Suppressor macrophage treated with lipopolysaccharide for 4 hours (primary cell): Measurements from ENCODE around the gene ADM2.

Experiments
- DNase-seq: peaks from one replicate; pipeline ENCODE4 v3.0.0-alpha.2; 2020

ADM2 gene

DNA sequence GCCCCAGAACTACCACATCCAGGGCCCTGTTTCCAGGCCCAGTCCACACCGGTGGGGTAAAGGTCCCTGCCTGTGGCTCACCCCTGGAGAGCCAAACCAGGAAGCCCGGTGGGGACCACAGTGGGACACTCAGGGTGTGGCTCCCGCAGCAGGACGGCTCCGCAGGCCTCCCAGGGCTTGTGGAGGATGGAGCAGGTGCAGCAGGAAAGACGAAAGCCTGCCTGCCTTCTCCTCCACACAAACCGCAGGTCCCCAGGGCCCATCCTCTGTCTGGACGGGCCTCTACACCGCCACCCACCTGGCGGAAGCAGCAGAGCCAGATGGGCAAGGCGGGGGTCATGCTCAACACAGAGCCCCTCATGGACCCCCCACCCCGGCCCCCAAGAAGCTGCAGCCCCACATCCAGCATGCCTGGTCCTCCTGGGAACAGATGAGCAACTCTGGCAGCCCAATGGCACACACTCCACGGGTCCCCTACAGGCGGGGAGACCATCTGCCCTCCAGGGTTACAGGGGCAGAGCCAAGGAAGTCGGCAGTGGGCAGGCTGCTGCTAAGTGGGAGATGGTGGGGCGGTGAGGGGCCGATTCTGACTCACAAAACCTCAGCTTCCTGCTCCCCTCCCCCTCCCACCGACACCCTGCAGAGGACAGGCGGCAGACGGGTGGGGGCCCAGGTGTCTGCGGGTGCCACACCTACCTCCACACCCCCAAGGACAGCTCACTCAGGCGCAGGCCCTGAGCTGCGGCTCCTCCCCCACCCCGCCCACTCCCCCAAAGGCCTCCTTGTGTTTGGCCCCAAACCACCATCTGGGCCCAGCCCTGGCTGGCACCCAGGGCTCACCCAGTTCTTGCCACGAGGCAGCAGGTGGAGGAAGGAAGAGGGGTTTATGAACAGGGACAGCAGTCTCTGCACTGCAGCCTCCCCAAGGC lies 11.7 kb upstream of the ADM2 start:
- no peak for DNase-seq

DNA sequence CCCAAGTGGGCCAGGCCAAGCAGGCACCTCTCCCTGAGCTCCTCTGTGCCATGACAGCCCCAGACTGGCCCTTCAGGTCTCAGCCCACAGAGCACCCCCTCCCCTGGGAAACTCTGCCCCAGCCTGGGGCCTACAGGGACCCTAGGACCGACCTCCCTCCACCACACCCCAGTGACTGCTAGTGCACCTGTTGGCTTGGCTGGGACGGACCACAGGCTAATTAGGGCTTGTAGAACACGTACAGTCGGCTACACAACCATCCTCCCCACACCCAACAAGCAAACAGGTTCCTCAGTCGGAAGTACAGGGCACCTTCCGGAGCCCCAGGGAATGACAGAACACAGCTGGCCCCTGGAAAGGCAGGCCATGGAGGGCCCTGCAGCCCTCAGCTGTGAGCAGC lies 10.9 kb upstream of the ADM2 start:
- DNase-seq: no peak

DNA sequence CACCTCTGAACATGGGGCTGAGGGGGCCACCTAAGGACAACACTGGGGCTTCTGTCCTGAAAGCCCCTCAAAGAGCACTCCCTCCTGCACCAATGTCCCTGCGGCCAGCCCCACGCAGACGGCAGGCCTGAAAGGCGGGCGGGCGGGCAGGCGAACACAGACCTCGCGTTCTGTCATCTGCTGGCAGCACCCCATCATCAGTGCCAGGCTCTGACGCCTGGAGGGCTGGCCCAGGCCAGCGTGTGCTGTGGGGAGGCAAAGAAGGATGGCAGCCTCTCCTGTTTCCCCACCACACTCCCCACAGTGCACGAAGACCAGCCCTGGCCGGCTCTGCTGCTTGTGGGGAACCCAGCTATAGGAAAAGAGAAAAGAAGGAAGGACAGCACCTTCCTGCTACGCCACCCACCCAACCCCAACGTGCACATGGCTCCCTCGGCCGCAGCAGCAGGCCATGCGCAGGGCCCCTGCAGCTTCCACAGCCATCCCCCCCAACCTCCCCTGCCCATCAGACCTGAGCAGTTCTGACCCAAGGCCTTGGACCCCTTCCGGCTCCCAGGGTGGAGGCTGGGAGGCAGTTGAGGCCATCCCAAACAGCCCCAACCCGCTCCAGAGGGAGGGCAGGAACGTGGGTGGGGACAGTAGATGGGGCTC lies 10.0 kb upstream of the ADM2 start:
- DNase-seq: no peak

DNA sequence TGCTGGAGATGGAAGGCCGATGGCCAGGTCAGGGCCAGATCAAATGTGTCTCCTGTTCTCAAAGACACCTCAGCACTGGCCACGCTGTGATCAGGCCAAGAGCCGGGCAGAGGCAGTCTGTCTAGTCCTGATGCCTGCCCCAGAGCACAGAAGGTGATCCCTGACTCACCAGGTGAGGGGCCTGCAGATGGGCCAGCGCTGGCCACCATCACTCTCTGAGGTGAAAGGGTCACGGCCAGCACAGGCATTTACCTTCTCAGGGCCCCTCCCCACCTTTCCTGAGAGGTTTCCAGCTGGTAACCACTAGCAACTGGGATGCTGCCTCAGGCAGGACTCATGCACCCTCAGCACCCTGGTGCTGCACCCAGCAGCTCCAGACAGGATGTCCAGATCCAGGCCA lies 9.4 kb upstream of the ADM2 start:
- DNase-seq: no peak

DNA sequence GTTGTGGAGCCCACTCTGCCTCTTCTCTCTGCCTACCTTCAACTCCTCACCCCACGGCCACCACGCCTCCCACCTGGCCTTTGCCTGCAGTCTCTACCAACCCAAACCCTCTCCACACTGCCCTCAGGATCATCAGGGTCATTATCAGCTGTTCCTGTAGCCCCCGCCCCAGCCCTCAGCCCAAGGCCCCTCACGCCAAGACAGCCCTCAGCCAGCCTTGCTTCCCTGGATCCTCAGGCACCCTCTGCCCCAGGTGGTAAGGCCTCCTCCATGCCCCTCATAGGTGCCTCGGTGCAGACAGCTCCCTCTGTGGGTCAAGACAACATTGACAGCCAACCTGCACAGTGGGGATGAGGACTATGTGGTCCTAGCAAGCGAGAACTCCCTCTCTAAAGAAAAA lies 8.3 kb upstream of the ADM2 start:
- no peak for DNase-seq

DNA sequence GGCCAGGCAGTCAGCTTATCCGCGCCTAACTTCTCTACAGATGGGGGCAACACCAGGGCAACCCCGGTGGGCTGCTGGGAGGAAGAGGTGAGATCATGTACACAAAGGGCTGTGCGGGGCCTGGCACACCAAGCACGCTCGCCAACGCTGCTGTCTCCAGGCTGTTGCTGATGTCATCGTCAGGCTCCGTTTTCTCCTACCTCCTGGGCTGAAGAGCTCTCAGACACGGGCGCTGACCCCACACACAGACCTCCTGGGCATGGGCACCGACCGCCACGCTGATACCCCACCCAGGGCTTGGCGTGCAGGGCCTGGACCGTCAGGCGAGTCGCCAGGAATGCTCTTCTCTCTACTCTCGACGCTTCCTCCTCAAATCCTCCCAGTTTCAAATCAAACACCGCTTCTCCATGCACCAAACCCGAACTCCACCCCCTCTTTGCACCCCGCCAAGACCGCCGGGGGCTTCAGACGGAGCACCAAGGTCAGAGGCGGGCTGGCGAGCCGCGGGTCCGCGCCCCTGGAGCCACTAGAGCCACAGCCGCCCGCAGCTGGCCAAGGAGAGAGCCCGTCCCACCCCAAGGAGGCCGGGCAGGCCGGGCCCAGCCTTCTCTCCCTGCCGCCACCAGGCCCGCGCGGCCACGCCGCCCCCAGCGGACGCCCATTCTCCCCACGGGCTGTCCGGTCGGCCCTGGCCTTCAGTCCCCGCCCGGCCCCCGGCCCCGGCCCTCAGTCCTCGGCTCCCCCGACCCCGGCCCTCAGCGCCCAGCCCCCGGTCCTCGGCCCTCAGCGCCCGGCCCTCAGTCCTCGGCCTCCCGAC lies 7.3 kb upstream of the ADM2 start:
- peak; percentile 59 for DNase-seq

DNA sequence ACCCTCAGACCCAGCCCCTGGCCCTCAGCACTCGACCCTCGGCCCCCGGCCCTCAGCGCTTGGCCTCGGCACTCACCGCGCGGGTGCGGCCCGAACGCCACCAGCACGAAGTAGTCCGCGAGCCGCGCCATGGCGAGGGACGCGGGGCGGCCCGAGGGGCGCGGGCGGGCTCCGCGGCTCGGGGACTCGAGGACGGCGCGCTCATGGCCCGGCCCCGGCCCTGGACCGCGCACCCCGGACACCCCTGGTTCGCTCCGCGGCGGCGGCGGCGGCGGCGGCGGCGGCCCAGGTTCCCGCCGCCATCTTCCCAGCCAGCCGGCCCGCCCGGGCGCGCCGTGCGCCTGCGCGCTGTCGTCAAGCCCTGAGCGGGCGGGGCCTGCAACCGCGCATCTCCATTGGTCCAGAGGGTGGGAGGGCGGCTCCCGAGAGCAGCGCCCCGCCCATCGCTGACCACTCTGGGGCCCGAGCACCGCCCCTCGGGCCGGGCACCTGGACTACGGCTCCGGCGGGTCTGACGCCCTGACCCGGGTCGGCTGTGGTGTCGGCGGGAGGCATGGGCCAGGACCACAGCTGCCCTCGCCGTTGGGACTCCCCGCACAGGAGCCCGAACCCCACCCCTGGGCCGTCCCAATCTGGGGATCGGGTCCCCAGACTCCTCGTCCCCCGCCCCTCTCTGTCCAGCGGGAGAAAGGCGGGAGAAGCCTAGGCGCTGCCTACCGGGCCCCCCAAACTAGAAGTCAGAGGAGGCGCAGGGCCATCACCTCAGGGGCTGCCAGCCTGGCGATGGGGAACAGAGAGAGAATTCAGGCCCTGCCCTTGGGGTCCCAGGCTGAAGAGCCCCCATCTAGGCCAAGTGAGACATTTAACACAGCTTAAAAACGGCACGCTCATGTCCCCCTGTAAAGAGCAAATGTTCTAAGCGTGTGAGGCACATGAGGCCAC lies 6.4 kb upstream of the ADM2 start, which contains the start of gene SBF1:
Gene SBF1, minus strand, starts transcription at position 326 of the 942 bp plus-strand sequence. Its CDS starts 195 bp downstream, at position 131.
- peak; percentile 95 for DNase-seq

DNA sequence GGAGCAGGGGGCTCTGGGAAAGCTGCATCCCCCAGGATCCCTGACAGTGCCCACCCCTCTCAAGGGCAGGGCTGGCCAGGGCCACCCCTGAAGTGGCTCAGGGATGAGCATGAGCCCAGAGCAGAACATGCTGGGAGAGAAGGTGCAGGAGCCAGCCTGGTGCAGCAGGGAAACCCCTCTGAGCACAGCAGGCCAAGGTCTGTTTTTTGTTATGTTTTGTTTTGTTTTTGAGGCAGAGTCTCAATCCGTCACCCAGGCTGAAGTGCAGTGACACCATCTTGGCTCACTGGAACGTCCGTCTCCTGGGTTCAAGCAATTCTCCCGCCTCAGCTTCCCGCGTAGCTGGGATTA lies 5.7 kb upstream of the ADM2 start:
- no peak for DNase-seq

DNA sequence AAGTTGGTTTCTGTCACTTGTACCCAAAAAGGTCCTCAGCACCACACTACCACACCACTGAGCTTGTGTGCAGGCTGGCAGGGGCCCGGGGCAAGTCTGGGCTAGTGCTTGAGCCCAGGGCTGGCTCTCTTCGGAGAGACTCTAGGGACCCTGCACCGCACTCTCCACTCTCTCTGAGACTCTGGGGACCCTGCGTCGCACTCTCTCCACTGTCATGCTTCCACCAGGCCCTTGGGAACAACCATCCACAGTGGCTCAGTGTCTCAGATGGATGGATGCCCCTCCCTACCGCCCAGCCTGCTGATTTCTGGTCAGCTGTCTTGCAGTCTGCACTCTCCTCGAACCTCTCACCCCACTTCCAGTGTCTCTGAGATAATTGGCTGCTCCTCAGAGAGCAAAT lies 4.5 kb upstream of the ADM2 start:
- no peak for DNase-seq

DNA sequence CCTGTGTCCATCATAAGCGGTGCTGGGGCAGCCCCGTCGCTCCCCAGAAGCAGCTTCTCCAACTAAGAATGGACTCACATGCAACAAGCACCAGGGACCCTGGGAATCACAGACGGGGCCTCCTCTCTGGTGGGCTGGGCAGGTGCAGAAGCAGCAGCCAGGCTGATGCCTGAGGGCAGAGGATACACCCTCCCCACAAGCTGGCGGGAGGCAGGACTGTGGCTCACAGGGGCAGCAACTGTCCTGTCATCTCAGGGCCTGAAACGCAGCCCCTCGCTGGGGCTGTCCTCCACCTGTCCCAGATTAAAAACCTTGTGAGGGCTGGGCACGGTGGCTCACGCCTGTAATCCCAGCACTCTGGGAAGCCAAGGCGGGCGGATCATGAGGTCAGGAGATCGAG lies 3.4 kb upstream of the ADM2 start:
- DNase-seq: no peak

DNA sequence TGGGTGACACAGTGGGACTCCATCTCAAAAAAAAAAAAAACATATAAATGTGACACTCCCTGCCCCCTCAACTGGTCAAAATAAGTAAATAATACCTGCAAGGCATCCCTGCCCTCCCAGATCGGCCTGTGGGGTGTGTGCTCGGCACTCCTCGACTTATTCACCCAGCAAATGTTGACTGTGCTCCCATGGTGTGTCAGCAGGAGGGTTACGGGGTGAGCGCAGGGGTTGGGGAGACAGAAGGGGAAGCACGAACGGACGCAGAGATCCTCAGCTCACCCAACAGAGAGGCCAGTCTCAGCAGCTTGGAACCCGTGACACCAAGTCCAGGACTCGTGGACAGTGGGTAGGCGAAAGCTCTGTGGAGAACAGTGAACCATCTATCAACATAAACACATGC lies 1.6 kb upstream of the ADM2 start:
- DNase-seq: no peak

DNA sequence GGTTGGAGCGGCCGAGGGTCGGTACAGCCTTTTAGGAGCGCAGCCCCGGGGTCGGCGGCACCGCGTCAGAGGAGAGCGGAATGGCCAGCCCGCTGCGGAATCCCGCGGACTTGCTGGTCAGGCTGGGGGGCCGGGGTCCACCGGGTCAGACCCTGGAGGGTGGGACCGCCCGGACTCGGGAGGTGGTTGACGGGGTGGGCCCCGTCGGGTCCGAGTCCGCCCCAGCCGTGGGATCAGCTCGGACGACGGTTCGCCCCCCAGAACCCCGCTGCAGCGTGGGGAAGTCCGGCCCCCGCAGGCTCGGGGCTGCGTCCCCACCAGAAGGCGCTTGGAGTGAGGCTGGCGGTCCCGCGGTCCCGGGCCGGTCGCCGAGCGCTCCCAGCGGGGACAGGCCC lies 301 bp upstream of the ADM2 start:
- no peak for DNase-seq

DNA sequence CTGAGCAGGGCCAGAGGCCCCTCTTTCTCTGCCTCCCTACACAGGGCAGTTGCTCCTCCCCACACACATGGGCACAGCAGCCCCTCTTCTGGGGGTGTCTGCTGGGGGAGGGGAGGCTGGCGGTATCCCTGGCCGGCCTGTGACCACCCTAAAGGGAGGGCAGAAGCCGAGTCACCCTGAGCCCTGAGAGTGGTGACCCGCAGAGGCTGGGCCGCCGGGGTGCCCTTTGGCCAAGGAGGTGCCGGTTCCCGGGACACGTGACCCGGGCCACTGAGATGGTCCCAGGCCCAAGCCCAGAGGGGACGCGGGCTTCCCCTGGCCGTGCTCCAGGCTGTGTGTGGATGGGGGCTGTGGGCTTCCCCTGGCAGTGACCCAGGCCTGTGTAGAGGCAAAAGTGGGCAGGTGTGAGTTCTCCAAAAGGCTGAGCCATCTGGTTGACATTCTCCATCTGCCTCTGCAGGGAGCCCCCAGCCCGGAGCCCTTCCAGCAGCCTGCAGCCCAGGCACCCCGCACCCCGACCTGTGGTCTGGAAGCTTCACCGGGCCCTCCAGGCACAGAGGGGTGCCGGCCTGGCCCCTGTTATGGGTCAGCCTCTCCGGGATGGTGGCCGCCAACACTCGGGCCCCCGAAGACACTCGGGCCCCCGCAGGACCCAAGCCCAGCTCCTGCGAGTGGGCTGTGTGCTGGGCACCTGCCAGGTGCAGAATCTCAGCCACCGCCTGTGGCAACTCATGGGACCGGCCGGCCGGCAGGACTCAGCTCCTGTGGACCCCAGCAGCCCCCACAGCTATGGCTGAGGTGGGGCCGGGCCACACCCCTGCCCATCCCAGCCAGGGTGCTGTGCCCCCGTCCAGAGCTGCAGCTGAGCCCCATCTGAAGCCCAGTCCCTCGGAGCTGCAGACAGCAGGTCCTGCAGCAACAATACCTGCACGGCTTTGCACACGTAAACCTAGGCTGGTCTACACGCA lies 1.0 kb downstream of the ADM2 start:
- no peak for DNase-seq

DNA sequence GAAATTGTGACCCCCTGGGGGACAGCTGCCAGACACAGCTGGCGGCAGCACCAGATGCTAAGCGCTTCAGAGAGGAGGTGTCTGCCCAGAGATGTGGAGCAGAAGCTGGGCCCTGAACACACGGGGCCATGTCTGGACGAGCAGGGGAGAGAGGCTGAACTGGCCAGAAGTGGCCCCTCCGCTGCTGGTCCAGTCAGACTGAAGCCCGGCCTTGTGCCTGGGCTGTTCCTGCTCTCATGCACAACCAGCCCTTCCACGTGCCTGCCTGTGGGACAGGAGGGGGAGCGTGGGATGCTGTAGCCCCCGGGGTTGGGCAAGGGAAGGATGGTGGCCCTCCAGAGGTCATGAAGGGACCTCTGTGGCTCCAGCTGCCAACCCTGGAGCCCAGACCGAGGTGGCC lies 1.8 kb downstream of the ADM2 start:
- DNase-seq: no peak

DNA sequence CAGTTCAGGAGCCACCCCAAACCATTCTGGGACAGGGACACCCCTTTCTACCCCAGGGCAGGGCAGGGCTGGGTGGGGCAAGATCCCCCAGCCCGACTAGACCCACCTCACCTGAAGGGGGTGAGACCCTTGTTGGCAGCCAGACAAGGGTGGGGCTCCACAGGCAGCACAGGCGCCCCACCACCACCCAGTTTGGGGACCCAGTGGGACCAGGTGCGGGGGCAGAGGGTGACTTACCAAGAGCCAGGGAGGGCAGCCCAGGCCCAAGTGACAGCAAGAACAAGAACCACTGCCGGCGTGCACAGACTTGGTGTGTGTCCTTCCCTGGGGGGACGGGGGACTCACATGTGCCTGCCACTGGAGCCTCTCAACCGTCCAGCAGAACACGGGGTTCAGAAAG lies 2.2 kb downstream of the ADM2 start:
- no peak for DNase-seq

DNA sequence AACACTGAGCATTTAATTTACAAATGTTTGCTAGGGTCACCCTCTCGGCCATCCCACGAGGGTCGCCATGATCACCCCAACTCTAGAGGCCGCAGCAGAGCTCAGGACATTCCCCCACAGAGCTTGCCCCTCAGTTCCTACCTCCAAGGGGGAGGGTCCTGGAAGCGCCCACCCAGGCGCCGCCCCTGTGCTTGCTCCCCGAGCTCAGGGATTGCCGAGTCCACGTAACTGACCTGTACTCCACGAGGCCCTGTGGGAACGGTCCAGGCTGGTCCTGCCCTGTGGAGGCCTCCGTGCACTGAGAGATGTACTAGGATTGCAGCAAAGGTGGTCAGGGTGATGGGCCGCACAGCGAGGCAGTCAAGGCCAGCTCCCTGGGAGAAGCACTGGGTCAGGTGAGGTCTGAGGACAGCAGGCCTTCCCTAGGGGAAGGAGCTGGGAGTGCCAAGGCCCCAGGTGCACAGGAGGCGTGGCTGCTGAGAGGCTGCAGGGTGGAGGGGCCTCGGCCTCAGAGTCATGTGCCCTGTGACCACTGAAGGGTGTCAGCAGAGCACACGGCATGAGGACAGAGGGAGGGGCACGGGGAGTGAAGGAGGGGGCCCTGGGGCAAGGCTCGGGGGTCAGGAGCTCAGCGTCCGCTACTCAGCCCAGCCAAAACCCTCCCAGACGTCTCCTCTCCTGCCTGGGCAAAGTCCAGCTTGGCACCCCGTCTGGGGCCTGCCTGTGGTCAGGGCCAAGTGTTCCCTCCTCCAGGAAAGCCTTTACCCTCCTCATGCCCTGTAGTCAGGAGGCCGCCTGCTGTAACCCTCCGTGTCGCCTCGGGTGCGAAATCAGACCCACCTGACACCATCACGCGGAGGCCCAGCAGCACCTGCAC lies 2.9 kb downstream of the ADM2 start:
- DNase-seq: no peak

DNA sequence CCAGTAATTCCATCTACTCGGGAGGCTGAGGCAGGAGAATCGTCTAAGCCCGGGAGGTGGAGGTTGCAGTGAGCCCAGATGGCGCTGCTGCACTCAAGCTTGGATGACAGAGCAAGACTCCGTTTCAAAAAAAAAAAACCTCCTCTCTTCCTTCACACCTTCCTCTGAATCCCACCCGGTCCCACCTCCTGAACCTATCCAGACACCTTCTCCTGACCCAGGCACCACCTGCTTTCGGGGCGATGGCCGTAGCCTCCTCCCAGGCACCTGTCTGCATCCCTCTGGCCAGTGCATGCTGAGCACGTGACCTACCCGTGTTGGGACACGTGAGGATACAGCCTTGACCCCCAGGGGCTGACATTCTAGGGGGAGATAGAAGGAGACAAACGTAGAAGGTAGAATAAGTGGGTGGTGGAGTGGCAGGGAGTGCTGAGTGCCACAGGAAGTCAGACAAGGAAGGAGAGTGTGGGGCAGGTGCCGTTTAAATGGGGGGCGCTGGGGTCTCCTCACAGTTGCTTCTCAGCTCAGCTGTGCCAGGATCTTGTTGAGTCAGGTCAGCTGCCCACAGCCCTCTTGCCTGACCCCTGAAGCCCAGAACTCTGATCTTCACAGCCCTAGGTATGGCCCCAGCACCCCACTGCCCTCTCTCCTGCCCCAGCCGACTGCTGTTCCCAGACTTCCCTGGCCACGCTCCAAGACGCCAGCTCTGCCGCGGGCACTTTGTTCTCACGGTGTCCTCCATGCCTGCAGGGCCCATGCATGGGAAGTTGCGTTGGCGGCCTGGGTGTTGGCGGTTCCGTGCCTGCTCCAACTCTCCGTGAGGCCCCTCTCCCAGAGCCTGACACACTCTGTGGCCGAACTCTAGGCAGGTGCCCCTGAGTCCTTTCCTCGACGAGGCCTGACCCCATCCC lies 4.1 kb downstream of the ADM2 start:
- DNase-seq: no peak

DNA sequence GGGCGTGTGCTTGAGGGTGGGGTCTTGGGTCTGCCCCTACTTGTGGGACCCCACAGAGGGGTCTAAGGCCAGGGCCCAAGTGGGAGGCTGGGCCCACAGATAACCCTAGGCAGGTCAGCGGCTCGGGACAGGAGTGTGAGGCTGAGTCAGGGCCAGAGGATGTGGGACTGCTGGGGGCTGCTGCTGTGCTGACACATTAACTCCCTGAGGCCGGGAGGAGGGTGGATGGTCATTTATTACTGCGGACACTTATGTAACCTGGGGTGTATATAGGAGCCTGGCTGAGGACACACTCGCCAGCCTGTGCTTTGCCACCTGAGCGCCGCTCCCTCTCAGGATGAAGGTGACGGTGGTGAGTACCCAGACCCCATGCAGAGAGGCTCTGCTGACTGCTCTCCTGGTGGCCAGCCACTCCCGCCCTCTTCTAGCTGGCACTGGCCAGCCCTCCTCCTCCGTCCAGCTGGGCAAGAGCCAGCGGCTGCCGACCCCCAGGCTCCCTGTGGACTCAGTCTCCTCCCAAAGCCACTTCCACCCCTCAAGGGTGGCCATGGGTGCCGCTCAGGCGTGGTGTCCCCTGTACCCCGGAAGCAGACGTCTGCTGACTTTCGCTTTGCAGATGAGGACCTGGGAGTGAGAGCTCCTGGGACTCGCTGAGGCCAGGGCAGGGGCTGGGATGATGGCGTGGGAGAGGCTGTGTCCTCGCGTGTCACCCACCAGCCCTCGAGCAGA lies 5.4 kb downstream of the ADM2 start, which contains the start of gene MIOX:
Gene MIOX, plus strand, starts transcription at position 299 of the 729 bp plus-strand sequence. Its CDS starts 39 bp downstream, at position 338.
- DNase-seq: no peak
